Esophagus muscularis mucosa (tissue), 4 donors: Measurements from ENCODE around the gene LMBRD1. TPM values are rescaled to one million over a fixed set of nuclear protein-coding genes. Genes with fewer than 3 reads are reported as not detected.

Source experiments
- DNase-seq: peaks from one replicate; pipeline ENCODE4 v3.0.0-alpha.2; 2017; ENCODE audit errors: extremely low spot score
- H3K27ac ChIP-seq, 4 donors: fragments of 200-600 bp; sonication (generic); replicated peaks in 1 of 4; 1 replicate in 3 of 4; 2 replicates in 1 of 4; pipeline ENCODE4 v1.5.1; 2016 to 2019; ENCODE audit warnings: mild to moderate bottlenecking in 1 of 4
- H3K27me3 ChIP-seq, 4 donors: fragments of 200-600 bp; sonication (generic); one replicate each; pipeline versions ENCODE4 v1.5.1 to v1.6.0; 2016 to 2019
- H3K36me3 ChIP-seq, 4 donors: fragments of 200-600 bp; sonication (generic); one replicate each; pipeline ENCODE4 v1.5.1; 2016 to 2019
- H3K4me1 ChIP-seq, 4 donors: fragments of 200-600 bp; sonication (generic); one replicate each; pipeline ENCODE4 v1.5.1; 2016 to 2019
- H3K4me3 ChIP-seq, 4 donors: fragments of 200-600 bp; sonication (generic); 1 replicate in 2 of 4; 2 replicates in 2 of 4; pipeline ENCODE4 v1.5.1; 2016 to 2019; ENCODE audit warnings: mild to moderate bottlenecking in 4 of 4, moderate library complexity in 1 of 4
- H3K9me3 ChIP-seq, 4 donors: fragments of 200-600 bp; sonication (generic); 1 replicate in 3 of 4; 2 replicates in 1 of 4; pipeline ENCODE4 v1.5.1; 2016 to 2019
- EP300 ChIP-seq: sonication (generic); formaldehyde crosslinking; IDR thresholded peaks from one replicate; pipeline ENCODE4 v1.6.1; 2017; ENCODE audit warnings: antibody characterized with exemption
- POLR2A ChIP-seq: fragments of 450-650 bp; IDR thresholded peaks from one replicate; pipeline ENCODE4 v1.6.1; 2017; ENCODE audit warnings: antibody characterized with exemption, moderate library complexity, mild to moderate bottlenecking, low read depth
- POLR2AphosphoS5 ChIP-seq, 2 donors: sonication (generic); formaldehyde crosslinking; IDR thresholded peaks; one replicate each; pipeline ENCODE4 v1.6.1; 2017; ENCODE audit warnings: antibody characterized with exemption in 2 of 2
- WGBS: methylation state at CpG from one replicate; pipeline ENCODE4 v1.1.5; 2018; 5-methylcytosine and 5-hydroxymethylcytosine counted together
- intact Hi-C: fragments of 100-400 bp; cut with DNase I; formaldehyde crosslinking; loops from one replicate; pipeline ENCODE4 v1.15.1; 2023
- total RNA-seq, 4 donors: library from RNA; depleted of rRNA; stranded (reverse); fragments of >200 nt; gene quantifications; one replicate each; pipeline versions ENCODE4 v1.1.0 to v1.2.1, GENCODE V29; 2016
- TF ChIP-seq, protein P1 (sequence below), 3 experiments: fragments of 200-600 bp in 2 of 3; fragments of 450-650 bp in 1 of 3; sonication (generic) in 2 of 3; IDR thresholded peaks; one replicate each; pipeline ENCODE4 v1.5.1; 2017 to 2019; ENCODE audit warnings: antibody characterized with exemption in 3 of 3, mild to moderate bottlenecking in 2 of 3, moderate library complexity in 1 of 3

Gene LMBRD1
- total RNA-seq, 4 donors from 2014 or later, result 36.9 to 52.9 (median 49.5) TPM

DNA sequence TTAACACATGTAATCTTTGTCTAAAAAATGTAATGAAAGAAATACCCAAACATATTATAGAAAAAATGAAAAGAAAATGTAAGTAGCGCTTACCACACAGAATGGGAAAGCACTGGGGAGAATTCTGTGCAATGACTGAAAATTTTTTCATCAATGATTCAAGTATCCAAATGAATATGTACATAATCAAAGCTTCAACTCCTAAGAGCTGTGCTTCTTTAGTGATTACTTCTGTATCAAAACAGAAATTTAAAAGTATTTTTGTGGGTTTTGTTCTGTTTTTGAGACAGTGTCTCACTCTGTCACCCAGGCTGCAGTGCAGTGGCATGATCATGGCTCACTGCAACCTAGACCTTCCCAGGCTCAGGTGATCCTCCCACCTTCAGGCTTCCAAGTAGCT lies 13.7 kb downstream of the LMBRD1 start:
- peaks cover 0 to 9% (median 0%) of the 10 kb centered on the region in 4 donors for H3K36me3 ChIP-seq
- H3K4me1 ChIP-seq, result peaks cover 3 to 67% (median 58%) of the 10 kb centered on the region in 4 donors
- TF ChIP-seq POLR2AphosphoS5 (IDR thresholded peaks at IDR 0.05) (no peak), POLR2A (no peak), EP300 (no peak)
- TF ChIP-seq, protein P1, sequence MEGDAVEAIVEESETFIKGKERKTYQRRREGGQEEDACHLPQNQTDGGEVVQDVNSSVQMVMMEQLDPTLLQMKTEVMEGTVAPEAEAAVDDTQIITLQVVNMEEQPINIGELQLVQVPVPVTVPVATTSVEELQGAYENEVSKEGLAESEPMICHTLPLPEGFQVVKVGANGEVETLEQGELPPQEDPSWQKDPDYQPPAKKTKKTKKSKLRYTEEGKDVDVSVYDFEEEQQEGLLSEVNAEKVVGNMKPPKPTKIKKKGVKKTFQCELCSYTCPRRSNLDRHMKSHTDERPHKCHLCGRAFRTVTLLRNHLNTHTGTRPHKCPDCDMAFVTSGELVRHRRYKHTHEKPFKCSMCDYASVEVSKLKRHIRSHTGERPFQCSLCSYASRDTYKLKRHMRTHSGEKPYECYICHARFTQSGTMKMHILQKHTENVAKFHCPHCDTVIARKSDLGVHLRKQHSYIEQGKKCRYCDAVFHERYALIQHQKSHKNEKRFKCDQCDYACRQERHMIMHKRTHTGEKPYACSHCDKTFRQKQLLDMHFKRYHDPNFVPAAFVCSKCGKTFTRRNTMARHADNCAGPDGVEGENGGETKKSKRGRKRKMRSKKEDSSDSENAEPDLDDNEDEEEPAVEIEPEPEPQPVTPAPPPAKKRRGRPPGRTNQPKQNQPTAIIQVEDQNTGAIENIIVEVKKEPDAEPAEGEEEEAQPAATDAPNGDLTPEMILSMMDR (IDR thresholded peaks at IDR 0.05), result no peak
- H3K27me3 ChIP-seq, result no peaks in the 10 kb centered on the region
- no peak overlapping the region for H3K4me3 ChIP-seq
- no peaks in the 10 kb centered on the region for H3K9me3 ChIP-seq
- H3K27ac ChIP-seq, result peak overlapping the region; percentile 56 to 75 (median 65)
- no peak for DNase-seq
- intact Hi-C loops, result no loop called here
- WGBS, result 100% methylated on average over 1 of the region's 1 CpG

DNA sequence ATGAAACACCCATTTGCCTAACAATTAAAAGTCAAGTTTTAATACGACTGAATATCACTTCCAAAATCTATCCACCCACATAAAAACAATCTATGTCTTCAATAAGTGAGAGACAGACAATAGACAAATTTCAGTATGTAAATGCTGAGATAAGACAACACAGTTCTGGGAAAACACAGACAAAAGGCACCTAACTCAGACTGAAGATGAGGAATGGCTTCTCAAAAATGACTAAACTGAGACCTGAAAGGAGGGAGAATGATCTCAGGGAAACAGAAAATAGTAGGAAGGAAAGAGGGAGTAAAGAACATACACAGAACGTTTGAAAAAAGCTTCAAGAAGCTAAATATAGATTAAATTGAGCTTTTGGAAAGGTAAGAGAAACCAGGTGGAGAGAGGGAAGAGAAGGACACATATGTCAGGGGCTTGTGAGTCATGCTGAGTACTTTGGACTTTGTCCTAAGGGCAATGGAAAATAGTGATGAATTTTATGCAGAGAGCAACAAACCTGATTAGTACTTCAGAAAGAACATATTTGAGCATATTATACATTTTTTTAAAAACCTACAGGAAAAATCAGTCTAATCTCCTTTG lies 16.1 kb downstream of the LMBRD1 start:
- H3K27me3 ChIP-seq, result no peaks in the 10 kb centered on the region
- H3K27ac ChIP-seq, result peak overlapping the region in 3 of 4 donors; percentile 38 to 48 (median 44)
- H3K36me3 ChIP-seq, result peaks cover 0 to 9% (median 0%) of the 10 kb centered on the region in 4 donors
- 54% methylated on average over 2 of the region's 2 CpGs for WGBS
- H3K9me3 ChIP-seq, result no peaks in the 10 kb centered on the region
- H3K4me1 ChIP-seq, result peaks cover 3 to 66% (median 52%) of the 10 kb centered on the region in 4 donors
- no peak for TF ChIP-seq EP300
- TF ChIP-seq POLR2A, result no peak
- TF ChIP-seq, protein P1 (IDR thresholded peaks at IDR 0.05), result no peak
- no peak for TF ChIP-seq POLR2AphosphoS5 (IDR thresholded peaks at IDR 0.05)
- intact Hi-C loops, result no loop called here
- DNase-seq, result no peak
- H3K4me3 ChIP-seq, result no peak overlapping the region

DNA sequence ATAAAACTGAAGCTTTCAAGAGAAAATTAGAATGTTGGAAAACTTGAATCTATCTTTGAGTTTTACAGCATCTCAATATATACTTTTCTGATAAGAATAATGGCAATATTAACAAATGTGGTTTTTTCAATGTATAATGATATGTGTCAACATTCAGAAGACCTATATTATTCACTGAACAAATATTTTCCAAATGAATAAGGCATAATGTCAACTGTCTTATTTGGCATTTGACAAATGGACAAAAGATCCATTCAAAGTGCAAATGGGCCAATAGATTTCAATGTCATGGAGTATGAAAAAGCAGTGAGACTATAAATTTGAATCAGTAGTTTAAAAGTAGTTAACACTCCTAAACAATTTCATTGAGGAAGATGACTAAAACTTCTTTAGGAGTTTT lies 20.9 kb downstream of the LMBRD1 start:
- intact Hi-C loops, result no loop called here
- Histone ChIP-seq H3K4me1 (peaks cover 3 to 34% (median 10%) of the 10 kb centered on the region in 4 donors), H3K27ac (no peak overlapping the region), H3K36me3 (peaks cover 0 to 9% (median 0%) of the 10 kb centered on the region in 4 donors), H3K9me3 (no peaks in the 10 kb centered on the region), H3K4me3 (no peak overlapping the region), H3K27me3 (no peaks in the 10 kb centered on the region)
- DNase-seq, result no peak
- TF ChIP-seq EP300 (no peak), POLR2A (no peak), POLR2AphosphoS5 (IDR thresholded peaks at IDR 0.05) (no peak)
- TF ChIP-seq, protein P1 (IDR thresholded peaks at IDR 0.05), result no peak

DNA sequence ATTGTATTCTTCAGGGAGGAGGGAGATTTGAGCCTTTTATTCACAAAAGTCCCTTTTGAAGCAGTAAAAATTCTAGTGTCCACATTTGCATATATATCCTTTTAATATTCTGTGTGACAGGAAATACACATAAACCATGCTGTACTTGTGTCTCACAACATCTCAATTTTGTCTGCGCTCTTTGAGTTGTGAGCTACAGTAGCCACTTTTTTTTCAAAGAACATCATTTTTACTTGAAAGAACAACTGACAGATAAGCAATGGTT lies 21.3 kb downstream of the LMBRD1 start:
- Histone ChIP-seq H3K4me3 (no peak overlapping the region), H3K27me3 (no peaks in the 10 kb centered on the region), H3K4me1 (peaks cover 0 to 31% (median 6%) of the 10 kb centered on the region in 4 donors), H3K27ac (no peak overlapping the region), H3K9me3 (no peaks in the 10 kb centered on the region), H3K36me3 (peaks cover 0 to 8% (median 0%) of the 10 kb centered on the region in 4 donors)
- WGBS, result 97% methylated on average over 1 of the region's 1 CpG
- TF ChIP-seq POLR2A (no peak), POLR2AphosphoS5 (IDR thresholded peaks at IDR 0.05) (no peak), EP300 (no peak)
- TF ChIP-seq, protein P1 (IDR thresholded peaks at IDR 0.05), result no peak
- DNase-seq, result no peak
- intact Hi-C loops, result no loop called here
